ENCODE results near the gene YIPF1. TPM values are rescaled to one million over a fixed set of nuclear protein-coding genes. Genes with fewer than 3 reads are reported as not detected.

The YIPF1 gene
- polyA plus RNA-seq, 1 of the 3 experiments (the other 2 are of a cell fraction): 23.1 TPM

DNA sequence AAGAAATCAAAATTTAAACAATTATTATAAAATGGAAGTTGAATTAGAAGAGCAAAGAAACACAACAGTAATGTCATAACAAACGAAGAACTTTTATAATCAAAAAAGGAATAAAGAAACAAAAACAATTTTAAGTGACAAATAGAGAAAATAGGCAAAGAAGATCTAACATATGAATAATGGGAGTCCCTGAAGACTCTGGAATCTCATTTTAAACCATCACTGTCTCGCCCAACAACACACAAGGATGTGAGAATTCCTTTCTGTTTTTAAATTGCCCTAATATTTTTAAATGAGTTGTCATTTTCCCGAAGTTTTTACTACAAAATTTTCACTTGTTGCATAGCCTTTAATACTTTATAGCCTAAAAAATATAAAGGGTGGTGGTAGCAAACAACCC is 47.2 kb downstream of the YIPF1 start:
- 27% methylated on average over 3 of the region's 3 CpGs for WGBS (ENCODE audit: low lambda C conversion rate)
- H3K4me2 ChIP-seq: no peak overlapping the region
- H3K36me3 ChIP-seq (replicated peaks in 1 of 2; ENCODE audit: control insufficient read depth in 1 of 2, insufficient read depth in 2 of 2, low read length in 1 of 2): no peaks in the 10 kb centered on the region
- no peaks in the 10 kb centered on the region for H3K27me3 ChIP-seq (ENCODE audit: insufficient read depth)
- ChIA-PET POLR2A (no interaction called here), CTCF (interaction anchor here (1.1 kb wide), 1 partner anchor 48 kb away, joined by 3 read pairs; the partner anchor contains the start of gene YIPF1)
- H3K4me3 ChIP-seq (ENCODE audit: low read depth in 2 of 2, low read length in 1 of 2): no peak overlapping the region
- H2AFZ ChIP-seq (ENCODE audit: low read depth): no peak overlapping the region
- H3K9me2 ChIP-seq: no peaks in the 10 kb centered on the region
- H3K27ac ChIP-seq (ENCODE audit: low read depth in 2 of 2, low read length in 1 of 2): no peak overlapping the region
- H3F3A ChIP-seq (replicated peaks; ENCODE audit: insufficient read depth): no peaks in the 10 kb centered on the region
- peaks cover 7% of the 10 kb centered on the region for H3K79me2 ChIP-seq (ENCODE audit: insufficient read depth)
- H3K9me3 ChIP-seq: no peaks in the 10 kb centered on the region
- DNase-seq: no peak
- no peaks in the 10 kb centered on the region for H4K20me1 ChIP-seq (ENCODE audit: insufficient read depth)
- no peaks in the 10 kb centered on the region for H3K4me1 ChIP-seq (ENCODE audit: control insufficient read depth in 1 of 2, insufficient read depth in 2 of 2, low read depth in 1 of 2, low read length in 1 of 2)
- no peak overlapping the region for H3K9ac ChIP-seq
- TF ChIP-seq, protein P1, sequence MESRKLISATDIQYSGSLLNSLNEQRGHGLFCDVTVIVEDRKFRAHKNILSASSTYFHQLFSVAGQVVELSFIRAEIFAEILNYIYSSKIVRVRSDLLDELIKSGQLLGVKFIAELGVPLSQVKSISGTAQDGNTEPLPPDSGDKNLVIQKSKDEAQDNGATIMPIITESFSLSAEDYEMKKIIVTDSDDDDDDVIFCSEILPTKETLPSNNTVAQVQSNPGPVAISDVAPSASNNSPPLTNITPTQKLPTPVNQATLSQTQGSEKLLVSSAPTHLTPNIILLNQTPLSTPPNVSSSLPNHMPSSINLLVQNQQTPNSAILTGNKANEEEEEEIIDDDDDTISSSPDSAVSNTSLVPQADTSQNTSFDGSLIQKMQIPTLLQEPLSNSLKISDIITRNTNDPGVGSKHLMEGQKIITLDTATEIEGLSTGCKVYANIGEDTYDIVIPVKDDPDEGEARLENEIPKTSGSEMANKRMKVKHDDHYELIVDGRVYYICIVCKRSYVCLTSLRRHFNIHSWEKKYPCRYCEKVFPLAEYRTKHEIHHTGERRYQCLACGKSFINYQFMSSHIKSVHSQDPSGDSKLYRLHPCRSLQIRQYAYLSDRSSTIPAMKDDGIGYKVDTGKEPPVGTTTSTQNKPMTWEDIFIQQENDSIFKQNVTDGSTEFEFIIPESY (IDR thresholded peaks at IDR 0.05; ENCODE audit: borderline replicate concordance, low read depth): no peak
- TF ChIP-seq, protein P2, sequence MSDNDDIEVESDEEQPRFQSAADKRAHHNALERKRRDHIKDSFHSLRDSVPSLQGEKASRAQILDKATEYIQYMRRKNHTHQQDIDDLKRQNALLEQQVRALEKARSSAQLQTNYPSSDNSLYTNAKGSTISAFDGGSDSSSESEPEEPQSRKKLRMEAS (IDR thresholded peaks at IDR 0.05; ENCODE audit: low read depth): no peak
- TF ChIP-seq, protein P3, sequence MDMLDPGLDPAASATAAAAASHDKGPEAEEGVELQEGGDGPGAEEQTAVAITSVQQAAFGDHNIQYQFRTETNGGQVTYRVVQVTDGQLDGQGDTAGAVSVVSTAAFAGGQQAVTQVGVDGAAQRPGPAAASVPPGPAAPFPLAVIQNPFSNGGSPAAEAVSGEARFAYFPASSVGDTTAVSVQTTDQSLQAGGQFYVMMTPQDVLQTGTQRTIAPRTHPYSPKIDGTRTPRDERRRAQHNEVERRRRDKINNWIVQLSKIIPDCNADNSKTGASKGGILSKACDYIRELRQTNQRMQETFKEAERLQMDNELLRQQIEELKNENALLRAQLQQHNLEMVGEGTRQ (IDR thresholded peaks at IDR 0.05; ENCODE audit: borderline replicate concordance, low read depth, low read length): no peak
- TF ChIP-seq NFIC (IDR thresholded peaks at IDR 0.05; ENCODE audit: borderline replicate concordance): no peak
- no peak for TF ChIP-seq RAD21 (IDR thresholded peaks at IDR 0.05; ENCODE audit: low read length)
- no peak for TF ChIP-seq SMC3 (IDR thresholded peaks at IDR 0.05; ENCODE audit: low read depth, low read length)
- TF ChIP-seq MXI1 (IDR thresholded peaks at IDR 0.05; ENCODE audit: low read depth, low read length): no peak
- no peak for TF ChIP-seq TAF1 (IDR thresholded peaks at IDR 0.05; ENCODE audit: borderline replicate concordance, low read depth, low read length)
- TF ChIP-seq, protein P4, sequence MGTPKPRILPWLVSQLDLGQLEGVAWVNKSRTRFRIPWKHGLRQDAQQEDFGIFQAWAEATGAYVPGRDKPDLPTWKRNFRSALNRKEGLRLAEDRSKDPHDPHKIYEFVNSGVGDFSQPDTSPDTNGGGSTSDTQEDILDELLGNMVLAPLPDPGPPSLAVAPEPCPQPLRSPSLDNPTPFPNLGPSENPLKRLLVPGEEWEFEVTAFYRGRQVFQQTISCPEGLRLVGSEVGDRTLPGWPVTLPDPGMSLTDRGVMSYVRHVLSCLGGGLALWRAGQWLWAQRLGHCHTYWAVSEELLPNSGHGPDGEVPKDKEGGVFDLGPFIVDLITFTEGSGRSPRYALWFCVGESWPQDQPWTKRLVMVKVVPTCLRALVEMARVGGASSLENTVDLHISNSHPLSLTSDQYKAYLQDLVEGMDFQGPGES (IDR thresholded peaks at IDR 0.05; ENCODE audit: low read depth, low read length): no peak
- TF ChIP-seq GABPA (IDR thresholded peaks at IDR 0.05; ENCODE audit: low read depth): no peak
- TF ChIP-seq FOXM1 (IDR thresholded peaks at IDR 0.05; ENCODE audit: low read depth): no peak
- TF ChIP-seq, protein P5, sequence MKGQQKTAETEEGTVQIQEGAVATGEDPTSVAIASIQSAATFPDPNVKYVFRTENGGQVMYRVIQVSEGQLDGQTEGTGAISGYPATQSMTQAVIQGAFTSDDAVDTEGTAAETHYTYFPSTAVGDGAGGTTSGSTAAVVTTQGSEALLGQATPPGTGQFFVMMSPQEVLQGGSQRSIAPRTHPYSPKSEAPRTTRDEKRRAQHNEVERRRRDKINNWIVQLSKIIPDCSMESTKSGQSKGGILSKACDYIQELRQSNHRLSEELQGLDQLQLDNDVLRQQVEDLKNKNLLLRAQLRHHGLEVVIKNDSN (IDR thresholded peaks at IDR 0.05; ENCODE audit: borderline replicate concordance, low read depth): no peak
- TF ChIP-seq, protein P6, sequence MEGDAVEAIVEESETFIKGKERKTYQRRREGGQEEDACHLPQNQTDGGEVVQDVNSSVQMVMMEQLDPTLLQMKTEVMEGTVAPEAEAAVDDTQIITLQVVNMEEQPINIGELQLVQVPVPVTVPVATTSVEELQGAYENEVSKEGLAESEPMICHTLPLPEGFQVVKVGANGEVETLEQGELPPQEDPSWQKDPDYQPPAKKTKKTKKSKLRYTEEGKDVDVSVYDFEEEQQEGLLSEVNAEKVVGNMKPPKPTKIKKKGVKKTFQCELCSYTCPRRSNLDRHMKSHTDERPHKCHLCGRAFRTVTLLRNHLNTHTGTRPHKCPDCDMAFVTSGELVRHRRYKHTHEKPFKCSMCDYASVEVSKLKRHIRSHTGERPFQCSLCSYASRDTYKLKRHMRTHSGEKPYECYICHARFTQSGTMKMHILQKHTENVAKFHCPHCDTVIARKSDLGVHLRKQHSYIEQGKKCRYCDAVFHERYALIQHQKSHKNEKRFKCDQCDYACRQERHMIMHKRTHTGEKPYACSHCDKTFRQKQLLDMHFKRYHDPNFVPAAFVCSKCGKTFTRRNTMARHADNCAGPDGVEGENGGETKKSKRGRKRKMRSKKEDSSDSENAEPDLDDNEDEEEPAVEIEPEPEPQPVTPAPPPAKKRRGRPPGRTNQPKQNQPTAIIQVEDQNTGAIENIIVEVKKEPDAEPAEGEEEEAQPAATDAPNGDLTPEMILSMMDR (IDR thresholded peaks at IDR 0.05): no peak
- no peak for TF ChIP-seq SIN3A (IDR thresholded peaks at IDR 0.05; ENCODE audit: borderline replicate concordance, low read depth, low read length)
- TF ChIP-seq POLR2AphosphoS5 (IDR thresholded peaks at IDR 0.05; ENCODE audit: low read depth, low read length): no peak
- TF ChIP-seq ELF1 (IDR thresholded peaks at IDR 0.05): no peak
- TF ChIP-seq GATA2 (CRISPR knock-in tag; IDR thresholded peaks at IDR 0.05): no peak
- no peak for TF ChIP-seq MEF2A (IDR thresholded peaks at IDR 0.05; ENCODE audit: borderline replicate concordance, low read depth)
- TF ChIP-seq RFX5 (IDR thresholded peaks at IDR 0.05; ENCODE audit: low read length): no peak
- TF ChIP-seq RCOR1 (IDR thresholded peaks at IDR 0.05; ENCODE audit: low read length): no peak
